ENCODE data around the gene VWA8. TPM values are rescaled to one million over a fixed set of nuclear protein-coding genes. Genes with fewer than 3 reads are reported as not detected.
A peak's percentile ranks its signal among the peaks of the same experiment; 100 is the strongest.

Gene VWA8
- total and polyA plus RNA-seq, 4 donors, result 4.7 to 26.3 (median 11.9) TPM

DNA sequence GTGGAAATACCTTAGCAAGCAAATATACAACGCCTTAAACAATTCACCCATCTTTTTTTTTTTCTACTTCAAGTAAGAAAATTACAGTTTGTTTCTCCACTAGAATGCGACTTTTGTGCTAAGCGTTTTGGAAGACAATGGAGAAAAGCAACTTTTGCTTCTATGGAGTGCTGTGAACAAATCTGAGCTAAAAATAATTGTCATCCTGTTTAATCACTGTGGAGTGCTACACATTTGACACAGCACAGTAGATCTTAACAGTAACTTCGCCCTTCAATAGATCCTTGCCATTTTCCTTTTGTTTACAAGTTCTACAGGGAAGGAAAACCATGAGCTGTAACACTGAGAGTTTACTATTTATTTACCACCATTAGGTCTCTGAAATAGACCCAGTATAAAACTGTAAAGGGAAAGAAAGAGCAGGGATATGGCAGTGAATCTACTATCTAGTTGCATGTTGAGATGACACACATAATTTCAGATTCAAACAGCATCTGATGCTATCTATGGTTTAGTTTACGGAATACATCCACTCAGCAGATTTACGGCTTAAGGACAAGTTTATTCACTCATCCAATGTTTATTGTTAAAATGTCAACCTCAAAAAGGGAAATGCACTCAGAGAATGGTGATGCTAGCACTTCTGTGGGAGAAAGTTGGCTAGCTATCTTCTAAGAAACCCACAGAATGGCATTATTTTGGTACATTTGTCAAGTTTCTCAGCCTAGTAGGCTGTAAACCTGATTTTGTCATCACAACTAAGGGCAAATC is 175.3 kb downstream of the VWA8 start:
- ATAC-seq (ENCODE audit: insufficient read depth, low FRiP score), result no peak
- TF ChIP-seq, protein P1, sequence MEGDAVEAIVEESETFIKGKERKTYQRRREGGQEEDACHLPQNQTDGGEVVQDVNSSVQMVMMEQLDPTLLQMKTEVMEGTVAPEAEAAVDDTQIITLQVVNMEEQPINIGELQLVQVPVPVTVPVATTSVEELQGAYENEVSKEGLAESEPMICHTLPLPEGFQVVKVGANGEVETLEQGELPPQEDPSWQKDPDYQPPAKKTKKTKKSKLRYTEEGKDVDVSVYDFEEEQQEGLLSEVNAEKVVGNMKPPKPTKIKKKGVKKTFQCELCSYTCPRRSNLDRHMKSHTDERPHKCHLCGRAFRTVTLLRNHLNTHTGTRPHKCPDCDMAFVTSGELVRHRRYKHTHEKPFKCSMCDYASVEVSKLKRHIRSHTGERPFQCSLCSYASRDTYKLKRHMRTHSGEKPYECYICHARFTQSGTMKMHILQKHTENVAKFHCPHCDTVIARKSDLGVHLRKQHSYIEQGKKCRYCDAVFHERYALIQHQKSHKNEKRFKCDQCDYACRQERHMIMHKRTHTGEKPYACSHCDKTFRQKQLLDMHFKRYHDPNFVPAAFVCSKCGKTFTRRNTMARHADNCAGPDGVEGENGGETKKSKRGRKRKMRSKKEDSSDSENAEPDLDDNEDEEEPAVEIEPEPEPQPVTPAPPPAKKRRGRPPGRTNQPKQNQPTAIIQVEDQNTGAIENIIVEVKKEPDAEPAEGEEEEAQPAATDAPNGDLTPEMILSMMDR (IDR thresholded peaks at IDR 0.05; ENCODE audit: control extremely low read depth, extremely low read depth), result no peak

DNA sequence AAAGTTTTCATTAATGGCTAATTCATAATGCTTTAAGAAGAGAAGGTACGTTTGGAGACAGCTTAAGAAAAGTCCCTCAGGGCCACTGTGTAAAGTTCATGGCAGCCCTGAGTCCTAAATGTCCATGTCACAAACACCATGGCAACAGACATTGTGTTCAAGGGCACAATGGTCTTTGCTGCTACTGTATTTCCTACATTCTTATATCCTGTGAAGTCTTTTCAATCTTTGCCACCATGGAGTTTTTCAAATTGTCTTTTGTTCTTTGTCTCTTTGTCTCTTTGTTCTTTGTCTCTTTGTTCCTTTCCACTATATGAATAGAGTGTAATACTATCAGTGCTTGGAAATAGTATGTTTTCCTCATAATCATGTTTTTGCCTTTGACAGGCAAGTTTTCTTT is 178.8 kb downstream of the VWA8 start:
- Histone ChIP-seq H3K27ac (ENCODE audit: low read depth in 1 of 2, low read length in 1 of 2) (no peak overlapping the region), H3K4me3 (no peak overlapping the region), H3K9ac (ENCODE audit: insufficient read depth in 1 of 2, low read length in 2 of 2) (no peak overlapping the region), H3K36me3 (ENCODE audit: control insufficient read depth in 4 of 4, insufficient read depth in 4 of 4, low read length in 4 of 4) (peaks cover 0 to 7% (median under 1%) of the 10 kb centered on the region in 4 donors), H3K27me3 (ENCODE audit: control insufficient read depth in 3 of 3, insufficient read depth in 3 of 3, low read length in 2 of 3) (no peaks in the 10 kb centered on the region), H3K9me3 (ENCODE audit: control insufficient read depth in 4 of 4, insufficient read depth in 3 of 4, low read length in 3 of 4) (no peaks in the 10 kb centered on the region), H3K4me1 (ENCODE audit: control insufficient read depth in 5 of 5, insufficient read depth in 5 of 5, low read length in 5 of 5) (peaks cover 0 to 18% (median 12%) of the 10 kb centered on the region in 5 donors)
- ATAC-seq (ENCODE audit: insufficient read depth, low FRiP score), result no peak
- peak in 2 of 3 donors; percentile 26 to 29 for DNase-seq
- WGBS, 2 donors, result 66 to 84% methylated on average over 1 of the region's 1 CpG
- TF ChIP-seq, protein P1 (IDR thresholded peaks at IDR 0.05; ENCODE audit: control extremely low read depth, extremely low read depth), result no peak

More for the DNA sequence above, 175.3 kb downstream of the VWA8 start:
- peaks cover 0 to 3% (median 0%) of the 10 kb centered on the region in 4 donors for H3K36me3 ChIP-seq (ENCODE audit: control insufficient read depth in 4 of 4, insufficient read depth in 4 of 4, low read length in 4 of 4)
- no peaks in the 10 kb centered on the region for H3K27me3 ChIP-seq (ENCODE audit: control insufficient read depth in 3 of 3, insufficient read depth in 3 of 3, low read length in 2 of 3)
- WGBS, 2 donors, result 78 to 87% methylated on average over 6 of the region's 6 CpGs
- peak overlapping the region in 1 of 2 donors; percentile 53 for H3K27ac ChIP-seq (ENCODE audit: low read depth in 1 of 2, low read length in 1 of 2)
- peaks cover 0 to 24% (median 8%) of the 10 kb centered on the region in 5 donors for H3K4me1 ChIP-seq (ENCODE audit: control insufficient read depth in 5 of 5, insufficient read depth in 5 of 5, low read length in 5 of 5)
- H3K4me3 ChIP-seq, result no peak overlapping the region
- no peaks in the 10 kb centered on the region for H3K9me3 ChIP-seq (ENCODE audit: control insufficient read depth in 4 of 4, insufficient read depth in 3 of 4, low read length in 3 of 4)
- no peak overlapping the region for H3K9ac ChIP-seq (ENCODE audit: insufficient read depth in 1 of 2, low read length in 2 of 2)
- no peak for DNase-seq

DNA sequence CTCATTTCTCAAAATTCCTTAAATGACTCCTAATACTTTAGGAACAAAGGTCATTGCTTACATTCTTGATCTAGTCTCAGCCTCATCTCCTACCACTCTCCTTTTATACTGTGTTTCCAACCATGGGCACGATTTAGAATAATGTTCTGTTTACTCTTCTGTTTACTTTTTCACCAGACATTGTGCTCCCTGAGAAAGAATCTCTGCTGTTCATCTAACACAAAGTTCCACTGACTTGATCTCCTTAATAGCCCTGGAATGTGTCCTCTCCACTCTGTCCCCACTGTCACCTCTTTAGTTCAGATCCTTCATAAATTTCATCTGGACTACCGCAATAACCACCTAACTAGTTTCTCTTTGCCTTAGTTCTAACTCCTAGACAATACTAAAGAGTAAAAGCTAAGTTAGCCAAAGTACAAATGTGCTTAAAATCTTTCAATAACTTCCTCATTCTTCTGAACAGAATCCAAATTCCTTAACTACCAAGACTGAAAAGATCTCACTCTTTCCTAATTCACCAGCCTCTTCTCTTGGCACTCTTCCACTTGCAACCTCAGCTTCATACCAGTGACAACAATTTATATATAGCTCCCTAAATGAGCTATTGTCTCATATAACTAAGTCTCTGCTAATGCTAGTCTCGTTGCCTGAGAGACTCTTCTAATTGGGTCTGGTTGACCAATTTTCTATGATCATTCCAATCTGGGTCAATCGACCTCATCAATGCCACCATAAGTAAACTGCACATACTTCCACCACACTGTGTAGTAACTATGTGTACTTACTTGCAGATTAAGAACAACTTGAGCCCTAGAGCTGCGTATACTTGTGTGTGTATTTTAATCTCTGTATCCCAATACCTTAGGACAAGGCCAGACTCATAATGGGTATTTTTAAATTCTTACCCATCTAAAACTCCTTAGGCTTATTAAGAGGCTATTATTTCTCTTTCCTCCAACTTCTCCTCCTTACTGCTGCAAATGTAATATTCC is 179.9 kb downstream of the VWA8 start:
- DNase-seq (peak; percentile 18 to 51 (median 44)), ATAC-seq (ENCODE audit: insufficient read depth, low FRiP score) (no peak)
- peaks cover 0 to 17% (median 12%) of the 10 kb centered on the region in 5 donors for H3K4me1 ChIP-seq (ENCODE audit: control insufficient read depth in 5 of 5, insufficient read depth in 5 of 5, low read length in 5 of 5)
- no peaks in the 10 kb centered on the region for H3K27me3 ChIP-seq (ENCODE audit: control insufficient read depth in 3 of 3, insufficient read depth in 3 of 3, low read length in 2 of 3)
- peaks cover 0 to 4% (median under 1%) of the 10 kb centered on the region in 4 donors for H3K36me3 ChIP-seq (ENCODE audit: control insufficient read depth in 4 of 4, insufficient read depth in 4 of 4, low read length in 4 of 4)
- 61 to 74% methylated on average over 5 of the region's 5 CpGs for WGBS, 2 donors
- H3K9me3 ChIP-seq (ENCODE audit: control insufficient read depth in 4 of 4, insufficient read depth in 3 of 4, low read length in 3 of 4), result no peaks in the 10 kb centered on the region
- peak overlapping the region in 1 of 2 donors; percentile 50 for H3K27ac ChIP-seq (ENCODE audit: low read depth in 1 of 2, low read length in 1 of 2)
- H3K4me3 ChIP-seq, result no peak overlapping the region
- H3K9ac ChIP-seq (ENCODE audit: insufficient read depth in 1 of 2, low read length in 2 of 2), result no peak overlapping the region
- TF ChIP-seq, protein P1 (IDR thresholded peaks at IDR 0.05; ENCODE audit: control extremely low read depth, extremely low read depth), result no peak

Data from lung (tissue), 12 donors.